Neuron (in vitro differentiated cells): ENCODE data around the gene NEURL1.

ENCODE experiments used
- H2AFZ ChIP-seq: one replicate; pipeline ENCODE4 v1.6.1; 2013; ENCODE audit warnings: low read depth, mild to moderate bottlenecking, inconsistent platforms, low read length, moderate library complexity
- H3K27me3 ChIP-seq: one replicate; pipeline ENCODE4 v1.6.1; 2013; ENCODE audit warnings: low read length; ENCODE audit not compliant: insufficient read depth
- H3K36me3 ChIP-seq: one replicate; pipeline ENCODE4 v1.6.1; 2013; ENCODE audit warnings: low read length; ENCODE audit not compliant: insufficient read depth
- H3K4me1 ChIP-seq: one replicate; pipeline ENCODE4 v1.6.1; 2013; ENCODE audit warnings: low read length; ENCODE audit not compliant: insufficient read depth
- H3K4me3 ChIP-seq: 2 replicates; pipeline ENCODE4 v1.5.1; 2013; ENCODE audit warnings: mild to moderate bottlenecking, low read length, moderate library complexity
- H3K9me3 ChIP-seq: one replicate; pipeline ENCODE4 v1.6.1; 2013; ENCODE audit warnings: low read length

NEURL1 gene

GRCh38 chr10:103454026-103454425 lies 39.5 kb upstream of the NEURL1 start:
- Histone ChIP-seq H3K4me3 (no peak overlapping the region), H3K27me3 (no peaks in the 10 kb centered on the region), H3K9me3 (no peaks in the 10 kb centered on the region), H3K36me3 (no peaks in the 10 kb centered on the region), H3K4me1 (no peaks in the 10 kb centered on the region), H2AFZ (no peak overlapping the region)

GRCh38 chr10:103455235-103455634 lies 38.3 kb upstream of the NEURL1 start:
- Histone ChIP-seq H3K4me1 (peaks cover 2% of the 10 kb centered on the region), H3K27me3 (no peaks in the 10 kb centered on the region), H3K36me3 (no peaks in the 10 kb centered on the region), H3K4me3 (no peak overlapping the region), H3K9me3 (no peaks in the 10 kb centered on the region), H2AFZ (no peak overlapping the region)

- peaks cover 2% of the 10 kb centered on the region for H3K4me1 ChIP-seq
- H3K4me3 ChIP-seq = no peak overlapping the region
- H3K36me3 ChIP-seq = no peaks in the 10 kb centered on the region
- H3K9me3 ChIP-seq = no peaks in the 10 kb centered on the region
- no peak overlapping the region for H2AFZ ChIP-seq
- H3K27me3 ChIP-seq = no peaks in the 10 kb centered on the region
Observed at GRCh38 chr10:103456074-103456660, 37.3 kb upstream of the NEURL1 start.

- no peaks in the 10 kb centered on the region for H3K27me3 ChIP-seq
- no peaks in the 10 kb centered on the region for H3K36me3 ChIP-seq
- peaks cover 2% of the 10 kb centered on the region for H3K4me1 ChIP-seq
- no peak overlapping the region for H2AFZ ChIP-seq
- no peak overlapping the region for H3K4me3 ChIP-seq
- H3K9me3 ChIP-seq = no peaks in the 10 kb centered on the region
Observed at GRCh38 chr10:103457176-103457712, 36.3 kb upstream of the NEURL1 start.

DNA sequence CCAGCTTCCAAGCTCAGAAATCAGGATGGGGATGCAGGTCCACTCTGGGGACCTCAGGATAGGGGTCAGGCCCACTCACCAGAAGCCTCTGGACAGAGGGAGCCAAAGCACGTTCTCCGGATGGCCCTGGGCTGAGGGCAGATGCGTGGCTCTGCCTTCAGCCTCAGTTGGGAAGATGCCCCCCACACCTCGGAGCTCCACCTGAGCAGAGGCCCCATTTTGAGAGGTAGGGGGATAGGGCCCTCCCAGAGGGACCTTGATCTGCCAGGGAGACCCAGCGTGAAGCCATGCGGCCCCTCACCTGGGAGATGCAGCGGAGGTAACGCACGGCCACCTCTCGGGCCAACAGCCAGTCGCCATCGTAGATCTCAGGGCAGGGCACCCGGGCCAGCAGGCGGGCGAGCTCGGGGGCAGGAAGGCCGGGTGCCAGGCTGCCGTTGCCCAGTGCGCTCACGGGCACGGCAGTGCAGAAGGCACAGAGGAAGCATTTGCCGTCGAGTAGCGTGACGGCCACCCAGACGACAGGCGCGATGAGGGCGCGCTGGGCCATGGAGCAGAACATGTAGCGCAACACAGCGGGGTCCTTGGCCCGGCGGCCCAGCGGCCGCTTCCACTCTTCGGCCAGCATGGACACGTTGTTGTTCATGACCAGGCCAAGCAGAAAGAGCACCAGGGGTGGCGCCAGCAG lies 35.5 kb upstream of the NEURL1 start:
- Histone ChIP-seq H2AFZ (no peak overlapping the region), H3K4me3 (no peak overlapping the region), H3K9me3 (peaks cover 2% of the 10 kb centered on the region), H3K4me1 (peaks cover 2% of the 10 kb centered on the region), H3K27me3 (no peaks in the 10 kb centered on the region), H3K36me3 (no peaks in the 10 kb centered on the region)

DNA sequence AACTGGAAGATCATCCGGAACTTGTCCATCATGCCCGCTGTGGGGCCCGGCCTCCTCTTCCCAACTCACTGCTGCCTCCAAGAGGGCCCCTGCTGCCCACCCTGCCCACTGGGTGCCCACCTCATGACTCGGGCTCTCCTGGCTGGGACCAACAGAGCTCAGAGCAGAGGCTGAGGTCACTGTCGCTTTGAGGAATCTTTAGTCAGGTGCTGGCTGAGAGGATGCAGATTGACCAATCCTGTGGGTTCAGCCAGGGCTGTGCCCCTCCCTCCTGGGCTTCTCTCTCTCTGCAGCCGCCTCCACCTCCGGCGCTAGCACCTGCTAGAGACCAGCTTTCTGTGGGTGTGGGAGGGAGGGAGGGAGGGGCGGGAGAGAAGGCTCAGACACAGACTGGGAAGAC lies 34.8 kb upstream of the NEURL1 start, which contains the start of gene CALHM1:
Gene CALHM1, minus strand, starts transcription at position 181 of the 400 bp plus-strand sequence. Its CDS starts 149 bp downstream, at position 32.
- H3K4me3 ChIP-seq = no peak within 1 kb of the TSS
- no peaks in the 10 kb centered on the region for H3K36me3 ChIP-seq
- peaks cover 2% of the 10 kb centered on the region for H3K4me1 ChIP-seq
- peaks cover 2% of the 10 kb centered on the region for H3K9me3 ChIP-seq
- H3K27me3 ChIP-seq = no peaks in the 10 kb centered on the region
- no peak within 1 kb of the TSS for H2AFZ ChIP-seq

DNA sequence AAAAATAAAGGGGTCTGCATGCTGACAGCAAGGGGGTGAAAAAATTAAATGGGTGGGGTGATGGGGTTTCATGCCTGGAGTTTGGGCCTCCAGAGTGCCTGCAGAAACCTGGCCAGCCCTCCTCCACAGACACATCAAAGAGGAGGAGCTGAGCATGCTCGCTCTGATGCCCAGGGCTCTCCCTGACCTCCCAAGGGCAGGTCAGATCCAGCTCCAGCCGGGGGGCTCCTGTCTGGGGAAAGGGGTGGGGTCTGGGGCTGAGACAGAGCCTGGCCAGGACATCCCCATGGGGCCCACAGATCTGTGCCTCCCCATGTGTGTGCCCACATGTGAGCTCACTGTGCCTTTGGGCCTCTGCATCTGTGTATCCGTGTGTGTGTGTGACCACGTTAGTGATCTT lies 33.9 kb upstream of the NEURL1 start:
- H3K4me1 ChIP-seq = peaks cover 2% of the 10 kb centered on the region

DNA sequence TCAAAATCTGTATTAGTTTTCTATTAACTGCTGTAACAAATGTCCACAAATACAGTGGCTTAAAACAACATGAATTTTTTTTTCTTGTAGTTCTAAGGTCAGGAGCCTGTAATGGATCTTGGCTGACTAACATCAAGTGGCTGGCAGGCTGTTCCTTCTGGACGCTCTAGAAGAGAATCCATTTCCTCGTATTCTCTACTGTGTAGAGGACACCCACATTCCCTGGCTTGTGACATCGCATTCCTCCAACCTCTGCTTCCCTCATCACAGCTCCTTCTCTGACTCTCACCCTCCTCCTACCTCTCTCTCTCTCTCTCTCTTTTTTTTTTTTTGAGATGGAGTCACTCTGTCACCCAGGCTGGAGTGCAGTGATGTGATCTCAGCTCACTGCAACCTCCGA lies 30.0 kb upstream of the NEURL1 start:
- Histone ChIP-seq H3K9me3 (peaks cover 2% of the 10 kb centered on the region), H3K4me3 (no peak overlapping the region), H2AFZ (no peak overlapping the region), H3K36me3 (no peaks in the 10 kb centered on the region), H3K4me1 (peaks cover 2% of the 10 kb centered on the region), H3K27me3 (no peaks in the 10 kb centered on the region)

More for the DNA sequence above, 33.9 kb upstream of the NEURL1 start:
- H3K9me3 ChIP-seq = peaks cover 2% of the 10 kb centered on the region
- H3K4me3 ChIP-seq = no peak overlapping the region
- no peaks in the 10 kb centered on the region for H3K27me3 ChIP-seq
- H2AFZ ChIP-seq = no peak overlapping the region
- H3K36me3 ChIP-seq = no peaks in the 10 kb centered on the region

GRCh38 chr10:103465411-103466179 lies 27.9 kb upstream of the NEURL1 start:
- H3K4me3 ChIP-seq = no peak overlapping the region
- H3K27me3 ChIP-seq = peaks cover 5% of the 10 kb centered on the region
- H3K4me1 ChIP-seq = no peaks in the 10 kb centered on the region
- H3K36me3 ChIP-seq = no peaks in the 10 kb centered on the region
- peaks cover 2% of the 10 kb centered on the region for H3K9me3 ChIP-seq
- no peak overlapping the region for H2AFZ ChIP-seq

DNA sequence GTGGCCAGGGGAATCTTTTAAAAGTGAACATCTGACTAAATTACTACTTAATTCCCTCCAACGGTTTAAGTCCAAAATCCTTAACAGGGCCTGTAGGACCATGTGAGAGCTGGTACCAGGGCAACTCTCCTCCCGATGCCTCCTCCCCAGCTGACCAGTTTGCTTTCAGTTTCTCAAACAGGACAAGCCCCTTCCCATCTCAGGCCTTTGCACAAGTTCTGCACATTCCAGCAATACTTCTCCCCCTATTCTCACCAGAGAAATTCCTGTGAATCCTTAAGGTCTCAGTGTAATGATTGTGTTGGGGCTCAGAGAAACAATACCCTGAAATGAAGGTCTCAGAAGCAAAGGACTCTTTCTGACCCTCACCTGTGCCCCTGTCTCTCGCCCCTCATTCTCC lies 26.8 kb upstream of the NEURL1 start:
- Histone ChIP-seq H3K4me3 (no peak overlapping the region), H3K9me3 (peaks cover 2% of the 10 kb centered on the region), H2AFZ (no peak overlapping the region), H3K4me1 (no peaks in the 10 kb centered on the region), H3K36me3 (no peaks in the 10 kb centered on the region), H3K27me3 (peaks cover 9% of the 10 kb centered on the region)

DNA sequence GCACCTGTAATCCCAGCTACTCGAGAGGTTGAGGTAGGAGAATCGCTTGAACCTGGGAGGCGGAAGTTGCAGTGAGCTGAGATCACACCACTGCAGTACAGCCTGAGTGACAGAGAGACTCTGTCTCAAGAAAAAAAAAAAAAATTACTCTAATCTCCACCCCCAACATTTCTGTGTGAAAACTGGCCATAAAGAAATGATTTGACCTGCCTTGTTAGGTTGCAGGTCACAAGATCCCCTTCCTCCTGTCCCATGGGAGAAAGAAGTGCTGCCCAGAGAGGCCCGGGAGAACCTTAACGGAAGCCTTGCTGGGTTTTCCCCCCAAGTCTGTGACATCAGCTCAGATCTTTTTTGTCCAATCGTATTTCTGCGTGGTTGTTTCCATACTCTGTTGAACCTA lies 26.1 kb upstream of the NEURL1 start:
- Histone ChIP-seq H2AFZ (no peak overlapping the region), H3K9me3 (peaks cover 2% of the 10 kb centered on the region), H3K36me3 (no peaks in the 10 kb centered on the region), H3K4me1 (no peaks in the 10 kb centered on the region), H3K27me3 (peaks cover 12% of the 10 kb centered on the region), H3K4me3 (no peak overlapping the region)

- H3K27me3 ChIP-seq = peaks cover 12% of the 10 kb centered on the region
Observed at GRCh38 chr10:103469201-103469600, 24.3 kb upstream of the NEURL1 start.

More at GRCh38 chr10:103469201-103469600, 24.3 kb upstream of the NEURL1 start:
- Histone ChIP-seq H3K9me3 (no peaks in the 10 kb centered on the region), H3K4me3 (no peak overlapping the region), H3K4me1 (no peaks in the 10 kb centered on the region), H3K36me3 (no peaks in the 10 kb centered on the region), H2AFZ (no peak overlapping the region)
